Measurements from ENCODE around the gene ZBTB42.

DNA sequence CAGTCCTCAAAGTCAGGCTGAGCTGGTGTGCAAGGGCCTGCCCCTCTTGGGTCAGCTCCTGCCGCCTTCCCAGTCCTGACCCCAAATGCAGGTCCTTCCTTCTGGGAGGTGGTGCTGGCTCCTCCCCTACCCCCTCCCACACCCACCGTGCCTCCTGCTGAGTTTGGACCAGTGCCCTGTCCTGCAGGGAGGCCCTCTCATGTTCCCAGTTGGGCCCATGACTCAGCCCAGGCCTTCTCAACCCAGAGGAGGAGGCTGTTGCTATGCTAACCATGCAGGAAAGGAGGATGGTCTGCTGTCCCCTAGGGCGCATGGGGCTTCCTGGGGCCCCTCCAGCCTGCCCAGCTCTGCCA is 4.4 kb downstream of the ZBTB42 start:
- TF ChIP-seq POLR2A (IDR thresholded peaks at IDR 0.05; ENCODE audit: low read depth, low read length) (no peak), MYC (IDR thresholded peaks at IDR 0.05; ENCODE audit: low read depth, low read length) (no peak), POLR2AphosphoS5 (IDR thresholded peaks at IDR 0.05; ENCODE audit: insufficient read depth, low read depth, low read length) (no peak)
- TF ChIP-seq, protein P1, sequence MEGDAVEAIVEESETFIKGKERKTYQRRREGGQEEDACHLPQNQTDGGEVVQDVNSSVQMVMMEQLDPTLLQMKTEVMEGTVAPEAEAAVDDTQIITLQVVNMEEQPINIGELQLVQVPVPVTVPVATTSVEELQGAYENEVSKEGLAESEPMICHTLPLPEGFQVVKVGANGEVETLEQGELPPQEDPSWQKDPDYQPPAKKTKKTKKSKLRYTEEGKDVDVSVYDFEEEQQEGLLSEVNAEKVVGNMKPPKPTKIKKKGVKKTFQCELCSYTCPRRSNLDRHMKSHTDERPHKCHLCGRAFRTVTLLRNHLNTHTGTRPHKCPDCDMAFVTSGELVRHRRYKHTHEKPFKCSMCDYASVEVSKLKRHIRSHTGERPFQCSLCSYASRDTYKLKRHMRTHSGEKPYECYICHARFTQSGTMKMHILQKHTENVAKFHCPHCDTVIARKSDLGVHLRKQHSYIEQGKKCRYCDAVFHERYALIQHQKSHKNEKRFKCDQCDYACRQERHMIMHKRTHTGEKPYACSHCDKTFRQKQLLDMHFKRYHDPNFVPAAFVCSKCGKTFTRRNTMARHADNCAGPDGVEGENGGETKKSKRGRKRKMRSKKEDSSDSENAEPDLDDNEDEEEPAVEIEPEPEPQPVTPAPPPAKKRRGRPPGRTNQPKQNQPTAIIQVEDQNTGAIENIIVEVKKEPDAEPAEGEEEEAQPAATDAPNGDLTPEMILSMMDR (IDR thresholded peaks at IDR 0.05; ENCODE audit: extremely low read depth in 1 of 2, insufficient read depth in 1 of 2, low read depth in 1 of 2, low read length in 2 of 2): no peak
